Naive thymus-derived CD4-positive, alpha-beta T cell (primary cell): ENCODE data around the gene HBG2. TPM values are rescaled to one million over a fixed set of nuclear protein-coding genes. Genes with fewer than 3 reads are reported as not detected.
"Not testable (repeated sequence)": the region's sequence is repeated elsewhere in the genome, so short reads cannot be mapped to it uniquely, and the experiment has no call there.

ENCODE experiments used
- ATAC-seq: fragments of 150-1000 bp; cut with Tn5 transposase; 2 replicates; pipeline ENCODE4 v1.10.0; 2021; ENCODE audit warnings: mild to moderate bottlenecking, moderate library complexity
- CTCF ChIA-PET: fragments of 350-600 bp; sonication (Branson Sonifier 250); formaldehyde crosslinking; loops from one replicate; lab custom pipeline; 2021; ENCODE audit warnings: antibody characterized with exemption; lab: Charles Lee
- POLR2A ChIA-PET: fragments of 350-600 bp; sonication (Branson Sonifier 250); formaldehyde crosslinking; loops from one replicate; lab custom pipeline; 2021; ENCODE audit warnings: antibody characterized with exemption, inconsistent platforms; lab: Charles Lee
- DNase-seq, 9 donors: peaks; one replicate each; pipeline versions ENCODE4 v3.0.0 to v3.0.0-alpha.2; 2020 to 2022; ENCODE audit warnings: mixed read lengths in 1 of 9
- H3K27ac ChIP-seq: one replicate; pipeline ENCODE4 v1.7.0; 2013; ENCODE audit warnings: mild to moderate bottlenecking, low read depth, low read length, moderate library complexity
- H3K27me3 ChIP-seq, 2 donors: one replicate each; pipeline ENCODE4 v1.7.0; 2013; ENCODE audit warnings: low read length in 2 of 2, mild to moderate bottlenecking in 2 of 2, moderate library complexity in 2 of 2; ENCODE audit not compliant: control insufficient read depth in 2 of 2, insufficient read depth in 2 of 2
- H3K36me3 ChIP-seq, 3 experiments: 1 replicate in 2 of 3; 2 replicates in 1 of 3; pipeline ENCODE4 v1.7.0; 2013; ENCODE audit warnings: low read length in 3 of 3, mild to moderate bottlenecking in 3 of 3, moderate library complexity in 1 of 3; ENCODE audit not compliant: insufficient read depth in 3 of 3, control insufficient read depth in 2 of 3
- H3K4me1 ChIP-seq, 2 donors: one replicate each; pipeline ENCODE4 v1.7.0; 2013; ENCODE audit warnings: low read length in 2 of 2, mild to moderate bottlenecking in 2 of 2, moderate library complexity in 1 of 2; ENCODE audit not compliant: control insufficient read depth in 2 of 2, insufficient read depth in 2 of 2
- H3K4me3 ChIP-seq: 2 replicates; pipeline ENCODE4 v1.7.0; 2013; ENCODE audit warnings: mild to moderate bottlenecking, low read length
- H3K9me3 ChIP-seq, 3 experiments: 1 replicate in 2 of 3; 2 replicates in 1 of 3; pipeline ENCODE4 v1.7.0; 2013; ENCODE audit warnings: low read length in 3 of 3; ENCODE audit not compliant: control insufficient read depth in 2 of 3
- H3K27ac Mint-ChIP-seq, 9 donors: one replicate each; pipeline ENCODE4 v1.8.0; 2020 to 2022; ENCODE audit warnings: mixed read lengths in 9 of 9, mild to moderate bottlenecking in 8 of 9, moderate library complexity in 5 of 9, inconsistent platforms in 2 of 9
- H3K27me3 Mint-ChIP-seq, 5 donors: one replicate each; pipeline ENCODE4 v1.8.0; 2021 to 2022; ENCODE audit warnings: mixed read lengths in 5 of 5, mild to moderate bottlenecking in 1 of 5
- H3K36me3 Mint-ChIP-seq, 5 donors: one replicate each; pipeline ENCODE4 v1.8.0; 2020 to 2022; ENCODE audit warnings: mixed read lengths in 5 of 5, mild to moderate bottlenecking in 3 of 5, inconsistent platforms in 1 of 5
- H3K4me1 Mint-ChIP-seq, 7 donors: one replicate each; pipeline ENCODE4 v1.8.0; 2020 to 2022; ENCODE audit warnings: mixed read lengths in 7 of 7, mild to moderate bottlenecking in 3 of 7, inconsistent platforms in 1 of 7
- H3K4me3 Mint-ChIP-seq, 10 donors: one replicate each; pipeline ENCODE4 v1.8.0; 2020 to 2022; ENCODE audit warnings: mild to moderate bottlenecking in 10 of 10, mixed read lengths in 10 of 10, moderate library complexity in 6 of 10, inconsistent platforms in 2 of 10
- H3K9me3 Mint-ChIP-seq, 11 donors: one replicate each; pipeline ENCODE4 v1.8.0; 2020 to 2022; ENCODE audit warnings: mixed read lengths in 11 of 11, mild to moderate bottlenecking in 4 of 11, inconsistent platforms in 1 of 11, moderate library complexity in 1 of 11
- intact Hi-C, 2 donors: fragments of 100-400 bp; cut with micrococcal nuclease; formaldehyde crosslinking; loops; one replicate each; pipeline ENCODE4 v1.15.1; 2023
- polyA plus RNA-seq, 2 donors: library from polyadenylated mRNA; unstranded; fragments of 300-500 nt; fragmentation: Illumina TruSeq; gene quantifications; one replicate each; pipeline ENCODE4 v1.2.3, GENCODE V29; 2021
- total RNA-seq, 6 experiments: library from RNA in 5 of 6; stranded (reverse) in 5 of 6; gene quantifications; 1 replicate in 5 of 6; 2 replicates in 1 of 6; pipeline ENCODE4 v1.2.3 and lab custom pipeline; 2021 to 2026

HBG2 gene
- total RNA-seq (not detected), polyA plus RNA-seq (not detected), total RNA-seq (lab: John Stamatoyannopoulos, UW) (not detected)

GRCh38 chr11:5254646-5255413 is at the start of gene HBG2:
HBG2 (minus strand) TSS chr11:5254781; CDS start chr11:5254728, 53 bp downstream.
- intact Hi-C loops, POLR2A ChIA-PET, H3K27ac ChIP-seq, CTCF ChIA-PET, H3K27me3 ChIP-seq, H3K4me1 ChIP-seq, H3K36me3 Mint-ChIP-seq, H3K9me3 ChIP-seq, H3K4me1 Mint-ChIP-seq, H3K4me3 ChIP-seq, H3K27ac Mint-ChIP-seq, ATAC-seq, DNase-seq, H3K36me3 ChIP-seq, H3K4me3 Mint-ChIP-seq: not testable (repeated sequence)
- Mint-ChIP-seq H3K9me3 (peaks cover 0 to 24% (median 3%) of the 10 kb centered on the region in 11 donors), H3K27me3 (peaks cover 0 to 31% (median 9%) of the 10 kb centered on the region in 5 donors)

DNA sequence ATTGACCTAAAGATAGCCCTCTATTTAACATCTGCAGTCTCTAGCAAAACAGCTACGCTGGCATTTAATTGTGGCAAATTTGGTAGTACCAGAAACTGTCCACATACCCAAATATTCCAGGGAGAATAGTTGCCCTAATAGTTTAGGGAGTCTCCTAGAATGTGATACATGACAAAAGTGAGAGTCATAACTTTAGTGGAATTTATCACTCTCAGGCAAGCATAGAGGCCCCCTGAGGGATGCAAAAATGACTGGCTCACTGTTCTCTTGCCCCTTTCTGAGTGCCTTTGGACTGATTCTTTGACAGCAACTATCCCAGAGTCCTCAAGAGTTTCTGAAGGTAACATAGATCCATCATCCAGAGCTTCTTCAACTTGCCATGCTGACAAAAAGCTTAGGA is 49.5 kb upstream of the HBG2 start:
- no peaks in the 10 kb centered on the region for H3K36me3 Mint-ChIP-seq
- Histone ChIP-seq H3K9me3 (no peaks in the 10 kb centered on the region), H3K4me3 (no peak overlapping the region), H3K36me3 (no peaks in the 10 kb centered on the region), H3K4me1 (no peaks in the 10 kb centered on the region), H3K27ac (no peak overlapping the region), H3K27me3 (no peaks in the 10 kb centered on the region)
- no peak overlapping the region for H3K4me3 Mint-ChIP-seq
- DNase-seq (no peak), ATAC-seq (no peak)
- H3K9me3 Mint-ChIP-seq = no peaks in the 10 kb centered on the region
- H3K27ac Mint-ChIP-seq = no peak overlapping the region
- intact Hi-C loops = no loop called here
- POLR2A ChIA-PET = no interaction called here
- peaks cover 0 to 19% (median 6%) of the 10 kb centered on the region in 5 donors for H3K27me3 Mint-ChIP-seq
- peaks cover 0 to 2% (median 0%) of the 10 kb centered on the region in 7 donors for H3K4me1 Mint-ChIP-seq
- CTCF ChIA-PET = no interaction called here

DNA sequence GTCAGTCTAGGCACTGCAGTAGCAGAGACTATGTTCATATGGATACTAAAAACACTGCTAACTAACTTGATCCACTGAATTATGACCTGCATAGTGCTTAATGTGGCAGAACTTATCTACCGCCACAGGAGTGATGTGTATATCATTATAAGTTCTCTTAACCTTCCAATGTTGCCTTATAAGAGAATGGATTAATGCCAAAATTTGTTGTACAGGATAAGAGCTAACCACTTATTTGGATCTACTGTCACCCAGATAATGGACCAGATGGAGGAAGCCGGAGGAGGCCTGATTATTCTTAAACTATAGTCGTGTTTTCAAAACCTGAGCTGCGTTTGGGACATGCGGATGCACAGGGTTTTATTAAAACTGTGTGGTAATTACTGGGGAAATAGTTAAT is 49.0 kb upstream of the HBG2 start:
- H3K36me3 Mint-ChIP-seq = no peaks in the 10 kb centered on the region
- ATAC-seq = no peak
- ChIA-PET POLR2A (no interaction called here), CTCF (no interaction called here)
- Histone ChIP-seq H3K4me1 (no peaks in the 10 kb centered on the region), H3K36me3 (no peaks in the 10 kb centered on the region), H3K4me3 (no peak overlapping the region), H3K27me3 (no peaks in the 10 kb centered on the region), H3K27ac (no peak overlapping the region), H3K9me3 (no peaks in the 10 kb centered on the region)
- no peaks in the 10 kb centered on the region for H3K9me3 Mint-ChIP-seq
- intact Hi-C loops = no loop called here
- H3K27ac Mint-ChIP-seq = no peak overlapping the region
- no peak overlapping the region for H3K4me3 Mint-ChIP-seq
- peaks cover 0 to 19% (median 6%) of the 10 kb centered on the region in 5 donors for H3K27me3 Mint-ChIP-seq
- DNase-seq = no peak
- peaks cover 0 to 2% (median 0%) of the 10 kb centered on the region in 7 donors for H3K4me1 Mint-ChIP-seq

- H3K36me3 ChIP-seq = no peaks in the 10 kb centered on the region
- no peak for ATAC-seq
- ChIA-PET POLR2A (no interaction called here), CTCF (no interaction called here)
- H3K36me3 Mint-ChIP-seq = no peaks in the 10 kb centered on the region
- no peak within 1 kb of the TSS for H3K27ac ChIP-seq
- no peak within 1 kb of the TSS for H3K4me3 ChIP-seq
- no peaks in the 10 kb centered on the region for H3K4me1 ChIP-seq
- H3K9me3 ChIP-seq = no peaks in the 10 kb centered on the region
- peaks cover 0 to 2% (median 0%) of the 10 kb centered on the region in 7 donors for H3K4me1 Mint-ChIP-seq
- H3K27ac Mint-ChIP-seq = no peak within 1 kb of the TSS
- no peaks in the 10 kb centered on the region for H3K9me3 Mint-ChIP-seq
- H3K27me3 ChIP-seq = no peaks in the 10 kb centered on the region
- intact Hi-C loops = no loop called here
- DNase-seq = no peak
- no peak within 1 kb of the TSS for H3K4me3 Mint-ChIP-seq
- peaks cover 2 to 19% (median 14%) of the 10 kb centered on the region in 5 donors for H3K27me3 Mint-ChIP-seq
These were observed 47.3 kb upstream of the HBG2 start, which contains the start of gene OR51B4 for GRCh38 chr11:5301846-5302245. OR51B4 (minus strand) TSS chr11:5301946; CDS start chr11:5301946, 0 bp downstream.

- Mint-ChIP-seq H3K4me1 (peaks cover 0 to 2% (median 0%) of the 10 kb centered on the region in 7 donors), H3K27me3 (peaks cover 2 to 19% (median 14%) of the 10 kb centered on the region in 5 donors), H3K27ac (no peak overlapping the region), H3K4me3 (no peak overlapping the region), H3K9me3 (no peaks in the 10 kb centered on the region), H3K36me3 (no peaks in the 10 kb centered on the region)
- Histone ChIP-seq H3K4me3 (no peak overlapping the region), H3K9me3 (no peaks in the 10 kb centered on the region), H3K4me1 (no peaks in the 10 kb centered on the region), H3K27ac (no peak overlapping the region), H3K36me3 (no peaks in the 10 kb centered on the region), H3K27me3 (no peaks in the 10 kb centered on the region)
- intact Hi-C loops = no loop called here
- ATAC-seq = no peak
- ChIA-PET POLR2A (no interaction called here), CTCF (interaction anchor here (0.8 kb wide), 1 partner anchor 9 kb away, joined by 3 read pairs; no protein-coding TSS in a partner anchor)
- DNase-seq = no peak
These were observed 45.7 kb upstream of the HBG2 start for GRCh38 chr11:5300251-5300650.

- H3K4me1 ChIP-seq = no peaks in the 10 kb centered on the region
- CTCF ChIA-PET = no interaction called here
- Mint-ChIP-seq H3K27ac (no peak overlapping the region), H3K4me1 (peaks cover 0 to 2% (median 0%) of the 10 kb centered on the region in 7 donors), H3K36me3 (no peaks in the 10 kb centered on the region), H3K27me3 (peaks cover 2 to 19% (median 10%) of the 10 kb centered on the region in 5 donors), H3K4me3 (no peak overlapping the region), H3K9me3 (no peaks in the 10 kb centered on the region)
- no peaks in the 10 kb centered on the region for H3K36me3 ChIP-seq
- H3K4me3 ChIP-seq = no peak overlapping the region
- H3K27me3 ChIP-seq = no peaks in the 10 kb centered on the region
- intact Hi-C loops = loop anchor here in 1 of 2 donors (10.0 kb wide), 1 partner anchor 1114 kb away; no protein-coding TSS in a partner anchor
- no peaks in the 10 kb centered on the region for H3K9me3 ChIP-seq
- H3K27ac ChIP-seq = no peak overlapping the region
- POLR2A ChIA-PET = no interaction called here
- DNase-seq (no peak), ATAC-seq (no peak)
These were observed 43.9 kb upstream of the HBG2 start for GRCh38 chr11:5298451-5298850.
